Suprapubic skin (tissue), 4 donors: ENCODE measurements around the gene MED29. TPM values are rescaled to one million over a fixed set of nuclear protein-coding genes. Genes with fewer than 3 reads are reported as not detected.

Experiments
- DNase-seq, 2 donors: peaks; one replicate each; pipeline ENCODE4 v3.0.0-alpha.2; 2019; ENCODE audit warnings: low spot score in 2 of 2
- H3K27ac ChIP-seq: fragments of 200-600 bp; sonication (generic); one replicate; pipeline ENCODE4 v1.5.1; 2019
- H3K27me3 ChIP-seq: fragments of 200-600 bp; sonication (generic); one replicate; pipeline ENCODE4 v1.5.1; 2019
- H3K36me3 ChIP-seq: fragments of 200-600 bp; sonication (generic); one replicate; pipeline ENCODE4 v1.5.1; 2019
- H3K4me1 ChIP-seq: fragments of 200-600 bp; sonication (generic); one replicate; pipeline ENCODE4 v1.5.1; 2019
- H3K4me3 ChIP-seq: fragments of 200-600 bp; sonication (generic); one replicate; pipeline ENCODE4 v1.5.1; 2019; ENCODE audit warnings: mild to moderate bottlenecking
- H3K9me3 ChIP-seq: fragments of 200-600 bp; sonication (generic); one replicate; pipeline ENCODE4 v1.5.1; 2019
- CTCF ChIP-seq, 2 donors: fragments of 200-600 bp in 1 of 2; fragments of 450-650 bp in 1 of 2; sonication (generic) in 1 of 2; IDR thresholded peaks; one replicate each; pipeline ENCODE4 v1.5.1; 2016 to 2019; ENCODE audit warnings: antibody characterized with exemption in 2 of 2, mild to moderate bottlenecking in 1 of 2, moderate library complexity in 1 of 2
- EP300 ChIP-seq: sonication (generic); formaldehyde crosslinking; IDR thresholded peaks from one replicate; pipeline ENCODE4 v1.6.1; 2017; ENCODE audit warnings: antibody characterized with exemption
- POLR2A ChIP-seq, 2 donors: fragments of 450-650 bp; IDR thresholded peaks; one replicate each; pipeline ENCODE4 v1.6.1; 2017; ENCODE audit warnings: antibody characterized with exemption in 2 of 2, mild to moderate bottlenecking in 2 of 2, moderate library complexity in 2 of 2
- POLR2AphosphoS5 ChIP-seq, 3 donors: sonication (generic); formaldehyde crosslinking; IDR thresholded peaks; one replicate each; pipeline ENCODE4 v1.6.1; 2017; ENCODE audit warnings: antibody characterized with exemption in 3 of 3
- whole genome bisulfite sequencing: methylation state at CpG from one replicate; pipeline ENCODE4 v1.1.5; 2018; 5-methylcytosine and 5-hydroxymethylcytosine counted together
- total RNA-seq, 4 donors: library from RNA; depleted of rRNA; stranded (reverse); fragments of >200 nt; gene quantifications; one replicate each; pipeline ENCODE4 v1.1.0, GENCODE V29; 2016

Gene MED29
- total RNA-seq, 4 donors from 2014 or later, result 36.3 to 57.8 (median 48.0) TPM

GRCh38 chr19:39352381-39353255 lies 38.6 kb upstream of the MED29 start:
- TF ChIP-seq CTCF (IDR thresholded peaks at IDR 0.05) (no peak), POLR2A (IDR thresholded peaks at IDR 0.05) (no peak), POLR2AphosphoS5 (IDR thresholded peaks at IDR 0.05) (no peak), EP300 (no peak)
- Histone ChIP-seq H3K27me3 (no peaks in the 10 kb centered on the region), H3K4me3 (peak overlapping the region; percentile 5), H3K9me3 (no peaks in the 10 kb centered on the region), H3K27ac (peak overlapping the region; percentile 52), H3K4me1 (peaks cover 35% of the 10 kb centered on the region), H3K36me3 (peaks cover 72% of the 10 kb centered on the region)
- 64% methylated on average over 12 of the region's 12 CpGs for WGBS
- no peak for DNase-seq

GRCh38 chr19:39355253-39355652 lies 35.9 kb upstream of the MED29 start:
- H3K36me3 ChIP-seq, result peaks cover 80% of the 10 kb centered on the region

GRCh38 chr19:39356073-39356472 lies 35.1 kb upstream of the MED29 start:
- TF ChIP-seq CTCF (IDR thresholded peaks at IDR 0.05) (no peak), EP300 (no peak), POLR2AphosphoS5 (IDR thresholded peaks at IDR 0.05) (no peak), POLR2A (IDR thresholded peaks at IDR 0.05) (no peak)
- Histone ChIP-seq H3K4me3 (no peak overlapping the region), H3K27me3 (no peaks in the 10 kb centered on the region), H3K36me3 (peaks cover 82% of the 10 kb centered on the region), H3K4me1 (peaks cover 19% of the 10 kb centered on the region), H3K27ac (no peak overlapping the region), H3K9me3 (no peaks in the 10 kb centered on the region)
- no peak for DNase-seq
- WGBS, result 80% methylated on average over 3 of the region's 3 CpGs

More at GRCh38 chr19:39355253-39355652, 35.9 kb upstream of the MED29 start:
- H3K27me3 ChIP-seq, result no peaks in the 10 kb centered on the region
- DNase-seq, result no peak
- peaks cover 27% of the 10 kb centered on the region for H3K4me1 ChIP-seq
- TF ChIP-seq CTCF (IDR thresholded peaks at IDR 0.05) (no peak), POLR2AphosphoS5 (IDR thresholded peaks at IDR 0.05) (no peak)
- no peak overlapping the region for H3K27ac ChIP-seq
- H3K4me3 ChIP-seq, result no peak overlapping the region
- 92% methylated on average over 5 of the region's 5 CpGs for WGBS
- no peaks in the 10 kb centered on the region for H3K9me3 ChIP-seq

GRCh38 chr19:39356647-39357046 lies 34.5 kb upstream of the MED29 start:
- Histone ChIP-seq H3K4me3 (no peak overlapping the region), H3K36me3 (peaks cover 80% of the 10 kb centered on the region), H3K9me3 (no peaks in the 10 kb centered on the region), H3K27ac (no peak overlapping the region), H3K4me1 (peaks cover 18% of the 10 kb centered on the region), H3K27me3 (no peaks in the 10 kb centered on the region)
- WGBS, result 87% methylated on average over 16 of the region's 18 CpGs
- no peak for TF ChIP-seq POLR2AphosphoS5 (IDR thresholded peaks at IDR 0.05)
- no peak for TF ChIP-seq CTCF (IDR thresholded peaks at IDR 0.05)
- no peak for TF ChIP-seq POLR2A (IDR thresholded peaks at IDR 0.05)
- TF ChIP-seq EP300, result no peak
- DNase-seq, result no peak

GRCh38 chr19:39359026-39359425 lies 32.2 kb upstream of the MED29 start:
- over 99% methylated on average over 3 of the region's 3 CpGs for WGBS
- TF ChIP-seq CTCF (IDR thresholded peaks at IDR 0.05), result no peak
- TF ChIP-seq POLR2A (IDR thresholded peaks at IDR 0.05), result no peak
- TF ChIP-seq POLR2AphosphoS5 (IDR thresholded peaks at IDR 0.05), result no peak
- no peak for TF ChIP-seq EP300
- no peak overlapping the region for H3K4me3 ChIP-seq
- no peak overlapping the region for H3K27ac ChIP-seq
- DNase-seq, result no peak
- H3K9me3 ChIP-seq, result no peaks in the 10 kb centered on the region
- H3K4me1 ChIP-seq, result peaks cover 29% of the 10 kb centered on the region
- H3K36me3 ChIP-seq, result peaks cover 73% of the 10 kb centered on the region
- H3K27me3 ChIP-seq, result no peaks in the 10 kb centered on the region
